Prostate gland (tissue), 2 donors: ENCODE results near the gene SPACA5.

Experiments
- CTCF ChIP-seq, 4 experiments: fragments of 200-600 bp in 2 of 4; fragments of 450-650 bp in 2 of 4; sonication (generic) in 2 of 4; IDR thresholded peaks; 1 replicate in 3 of 4; 2 replicates in 1 of 4; pipeline ENCODE4 v1.5.1; 2016 to 2019; ENCODE audit warnings: antibody characterized with exemption in 4 of 4, mild to moderate bottlenecking in 2 of 4, moderate library complexity in 2 of 4
- POLR2AphosphoS5 ChIP-seq: sonication (generic); formaldehyde crosslinking; IDR thresholded peaks from one replicate; pipeline ENCODE4 v1.6.1; 2017; ENCODE audit warnings: antibody characterized with exemption

GRCh38 chrX:48022100-48022499, 15.3 kb downstream of the SPACA5 start:
- TF ChIP-seq POLR2AphosphoS5 (no peak), CTCF (IDR thresholded peaks at IDR 0.05) (no peak)
